ENCODE data around the gene ADGRL1. TPM values are rescaled to one million over a fixed set of nuclear protein-coding genes. Genes with fewer than 3 reads are reported as not detected.

The ADGRL1 gene
- total and polyA plus RNA-seq, 2 donors (not counting 1 experiment from before 2014, with no cell fraction given) = 1.7 to 3.5 TPM

DNA sequence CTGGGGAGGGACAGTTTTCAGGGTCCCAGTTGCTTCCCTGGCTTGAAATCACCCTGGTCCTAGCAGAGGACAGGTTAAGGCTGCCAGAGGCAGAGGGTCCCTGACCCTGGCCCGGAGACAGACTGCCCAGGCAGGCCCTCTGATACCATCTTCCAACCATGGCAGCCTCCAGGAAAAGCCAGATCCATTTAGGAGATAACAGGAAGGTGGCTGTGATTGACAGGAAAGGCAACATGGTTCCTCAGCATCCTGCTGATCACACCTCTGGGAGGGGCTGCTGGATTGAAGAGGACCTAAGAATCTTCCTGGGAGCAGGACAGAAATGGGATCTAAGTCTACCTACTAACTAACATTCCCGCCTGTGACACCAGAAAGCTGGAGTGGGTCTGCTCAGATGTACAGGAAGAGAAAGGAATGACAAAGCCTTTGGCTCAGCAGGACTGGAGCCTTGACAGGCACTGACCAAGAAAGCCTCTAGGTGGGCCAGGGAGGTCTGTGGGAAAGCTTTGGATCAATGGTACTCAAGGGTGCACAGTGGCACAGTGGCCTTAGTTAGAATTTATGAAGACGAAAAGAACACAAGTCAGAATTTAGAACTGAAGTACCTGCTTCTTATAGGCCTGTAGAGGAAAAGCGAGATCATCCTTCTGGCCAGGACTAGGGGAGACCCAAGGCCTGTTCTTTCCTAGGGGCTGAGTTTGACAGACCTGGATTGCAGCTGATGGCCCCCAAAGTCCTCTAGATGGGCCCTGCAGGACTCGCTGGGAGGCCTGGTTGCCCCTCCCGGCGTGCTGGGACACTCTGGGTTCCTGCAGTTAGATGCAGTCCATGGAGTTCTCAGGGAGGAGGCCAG is 86.1 kb downstream of the ADGRL1 start:
- no peak overlapping the region for H3K4me2 ChIP-seq (ENCODE audit: extremely low read depth, insufficient read depth, low read length)
- no peak overlapping the region for H2AFZ ChIP-seq (ENCODE audit: low read length)
- peak overlapping the region; percentile 99 for H3K27ac ChIP-seq (ENCODE audit: insufficient read depth, low read length)
- no peak overlapping the region for H3K4me3 ChIP-seq (replicated peaks in 1 of 4; ENCODE audit: control extremely low read depth in 1 of 4, insufficient read depth in 1 of 4, low read depth in 3 of 4, low read length in 4 of 4)
- DNase-seq (ENCODE audit: low read depth in 2 of 2) = no peak
- peaks cover 12% of the 10 kb centered on the region for H3K4me1 ChIP-seq (ENCODE audit: control insufficient read depth, extremely low read depth, insufficient read depth, low read length)
- no peaks in the 10 kb centered on the region for H3K27me3 ChIP-seq (ENCODE audit: control insufficient read depth, insufficient read depth, low read length)
- peaks cover 21% of the 10 kb centered on the region for H3K79me2 ChIP-seq (ENCODE audit: control insufficient read depth, insufficient read depth, low read length)
- no peaks in the 10 kb centered on the region for H4K20me1 ChIP-seq (ENCODE audit: control insufficient read depth, extremely low read depth, insufficient read depth, low read length)
- no peaks in the 10 kb centered on the region for H3K36me3 ChIP-seq (ENCODE audit: control insufficient read depth, insufficient read depth, low read length)
- TF ChIP-seq, protein P1, sequence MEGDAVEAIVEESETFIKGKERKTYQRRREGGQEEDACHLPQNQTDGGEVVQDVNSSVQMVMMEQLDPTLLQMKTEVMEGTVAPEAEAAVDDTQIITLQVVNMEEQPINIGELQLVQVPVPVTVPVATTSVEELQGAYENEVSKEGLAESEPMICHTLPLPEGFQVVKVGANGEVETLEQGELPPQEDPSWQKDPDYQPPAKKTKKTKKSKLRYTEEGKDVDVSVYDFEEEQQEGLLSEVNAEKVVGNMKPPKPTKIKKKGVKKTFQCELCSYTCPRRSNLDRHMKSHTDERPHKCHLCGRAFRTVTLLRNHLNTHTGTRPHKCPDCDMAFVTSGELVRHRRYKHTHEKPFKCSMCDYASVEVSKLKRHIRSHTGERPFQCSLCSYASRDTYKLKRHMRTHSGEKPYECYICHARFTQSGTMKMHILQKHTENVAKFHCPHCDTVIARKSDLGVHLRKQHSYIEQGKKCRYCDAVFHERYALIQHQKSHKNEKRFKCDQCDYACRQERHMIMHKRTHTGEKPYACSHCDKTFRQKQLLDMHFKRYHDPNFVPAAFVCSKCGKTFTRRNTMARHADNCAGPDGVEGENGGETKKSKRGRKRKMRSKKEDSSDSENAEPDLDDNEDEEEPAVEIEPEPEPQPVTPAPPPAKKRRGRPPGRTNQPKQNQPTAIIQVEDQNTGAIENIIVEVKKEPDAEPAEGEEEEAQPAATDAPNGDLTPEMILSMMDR (conservative IDR thresholded peaks at IDR 0.05 in 1 of 2, IDR thresholded peaks at IDR 0.05 in 1 of 2; ENCODE audit: low read depth in 1 of 2, low read length in 2 of 2) = no peak
- no peak for TF ChIP-seq EZH2 (IDR thresholded peaks at IDR 0.05; ENCODE audit: low read length, missing control alignments)
- H3K9me3 ChIP-seq (ENCODE audit: control insufficient read depth, insufficient read depth, low read depth, low read length) = no peaks in the 10 kb centered on the region
- H3K9ac ChIP-seq (ENCODE audit: insufficient read depth, low read length) = no peak overlapping the region

DNA sequence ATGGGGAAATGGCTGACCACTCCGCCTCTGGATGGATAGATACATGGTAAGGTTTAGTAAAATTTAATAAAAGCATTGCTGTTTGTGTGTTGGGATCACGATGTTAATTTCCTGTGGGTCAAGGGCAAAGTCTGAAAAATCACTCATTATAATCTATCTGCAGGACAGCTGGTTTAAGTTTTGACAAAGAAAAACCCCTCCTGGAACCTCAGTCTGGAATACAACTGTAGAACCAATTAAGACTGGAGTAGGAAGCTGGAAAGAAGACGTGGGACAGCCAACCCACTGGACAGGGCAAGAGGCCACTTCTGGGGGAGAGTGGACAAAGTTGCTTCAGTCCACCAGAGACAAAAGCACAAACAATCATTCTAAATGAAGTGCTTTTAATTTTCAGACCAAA is 86.8 kb downstream of the ADGRL1 start:
- Histone ChIP-seq H4K20me1 (ENCODE audit: control insufficient read depth, extremely low read depth, insufficient read depth, low read length) (no peaks in the 10 kb centered on the region), H3K9ac (ENCODE audit: insufficient read depth, low read length) (peak overlapping the region; percentile 82), H3K79me2 (ENCODE audit: control insufficient read depth, insufficient read depth, low read length) (peaks cover 25% of the 10 kb centered on the region), H3K4me2 (ENCODE audit: extremely low read depth, insufficient read depth, low read length) (peak overlapping the region; percentile 91), H3K27ac (ENCODE audit: insufficient read depth, low read length) (peak overlapping the region; percentile 99), H2AFZ (ENCODE audit: low read length) (peak overlapping the region; percentile 76), H3K9me3 (ENCODE audit: control insufficient read depth, insufficient read depth, low read depth, low read length) (no peaks in the 10 kb centered on the region), H3K4me3 (replicated peaks in 1 of 4; ENCODE audit: control extremely low read depth in 1 of 4, insufficient read depth in 1 of 4, low read depth in 3 of 4, low read length in 4 of 4) (peak overlapping the region in 2 of 4 experiments; percentile 52 to 57), H3K4me1 (ENCODE audit: control insufficient read depth, extremely low read depth, insufficient read depth, low read length) (peaks cover 12% of the 10 kb centered on the region), H3K27me3 (ENCODE audit: control insufficient read depth, insufficient read depth, low read length) (no peaks in the 10 kb centered on the region), H3K36me3 (ENCODE audit: control insufficient read depth, insufficient read depth, low read length) (no peaks in the 10 kb centered on the region)
- DNase-seq (ENCODE audit: low read depth in 2 of 2) = no peak
- TF ChIP-seq, protein P1 (conservative IDR thresholded peaks at IDR 0.05 in 1 of 2, IDR thresholded peaks at IDR 0.05 in 1 of 2; ENCODE audit: low read depth in 1 of 2, low read length in 2 of 2) = no peak
- TF ChIP-seq EZH2 (IDR thresholded peaks at IDR 0.05; ENCODE audit: low read length, missing control alignments) = no peak

DNA sequence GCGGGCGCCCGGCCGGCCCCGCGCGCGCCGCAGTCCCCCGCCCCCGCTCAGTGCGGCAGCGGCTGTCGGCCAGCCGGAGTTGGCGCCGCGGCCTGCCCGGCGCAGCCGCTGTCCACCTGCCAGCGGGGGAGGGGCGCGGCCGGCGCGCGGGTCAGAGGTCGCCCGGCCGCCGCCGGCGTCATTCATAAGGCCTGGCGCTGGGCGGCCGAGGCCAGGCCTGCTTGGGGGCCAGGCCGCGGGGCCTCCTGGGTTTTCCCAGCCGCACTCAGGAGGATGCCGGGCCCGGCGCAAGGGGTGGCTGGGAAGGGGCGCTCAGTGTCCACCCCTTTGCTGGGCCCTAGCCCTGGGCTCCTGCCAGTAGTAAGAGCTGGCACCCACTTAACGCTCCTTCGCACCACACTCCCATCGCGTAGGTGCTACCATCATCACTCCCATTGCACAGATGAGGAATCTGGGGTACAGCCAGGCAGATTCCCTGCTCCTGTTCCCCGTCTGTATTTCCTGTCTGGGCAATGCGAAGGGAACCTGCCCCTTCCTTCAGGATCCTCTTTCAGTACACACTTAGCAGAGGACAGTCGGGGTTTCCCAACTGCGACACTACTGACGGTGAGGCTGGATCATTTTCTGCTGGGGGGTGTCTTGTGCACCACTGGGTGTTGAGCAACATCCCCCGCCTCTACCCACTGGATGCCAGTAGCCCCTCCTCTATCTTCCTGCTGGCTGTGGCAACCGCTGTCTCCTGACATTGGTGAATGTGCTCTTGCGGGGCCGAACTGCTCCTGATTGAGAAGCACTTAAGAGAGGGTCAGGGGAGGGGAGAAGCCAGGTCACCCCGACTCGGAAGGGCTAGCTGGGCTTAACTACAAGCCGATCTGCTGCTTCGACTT is 87.6 kb downstream of the ADGRL1 start:
- peaks cover 18% of the 10 kb centered on the region for H3K4me1 ChIP-seq (ENCODE audit: control insufficient read depth, extremely low read depth, insufficient read depth, low read length)
- peak overlapping the region; percentile 91 for H3K4me2 ChIP-seq (ENCODE audit: extremely low read depth, insufficient read depth, low read length)
- H3K27me3 ChIP-seq (ENCODE audit: control insufficient read depth, insufficient read depth, low read length) = no peaks in the 10 kb centered on the region
- peak overlapping the region; percentile 76 for H2AFZ ChIP-seq (ENCODE audit: low read length)
- TF ChIP-seq, protein P1 (conservative IDR thresholded peaks at IDR 0.05 in 1 of 2, IDR thresholded peaks at IDR 0.05 in 1 of 2; ENCODE audit: low read depth in 1 of 2, low read length in 2 of 2) = no peak
- TF ChIP-seq EZH2 (IDR thresholded peaks at IDR 0.05; ENCODE audit: low read length, missing control alignments) = no peak
- H3K9ac ChIP-seq (ENCODE audit: insufficient read depth, low read length) = peak overlapping the region; percentile 82
- peak overlapping the region; percentile 26 to 57 (median 41) for H3K4me3 ChIP-seq (replicated peaks in 1 of 4; ENCODE audit: control extremely low read depth in 1 of 4, insufficient read depth in 1 of 4, low read depth in 3 of 4, low read length in 4 of 4)
- H3K27ac ChIP-seq (ENCODE audit: insufficient read depth, low read length) = peak overlapping the region; percentile 99
- no peaks in the 10 kb centered on the region for H3K36me3 ChIP-seq (ENCODE audit: control insufficient read depth, insufficient read depth, low read length)
- H4K20me1 ChIP-seq (ENCODE audit: control insufficient read depth, extremely low read depth, insufficient read depth, low read length) = no peaks in the 10 kb centered on the region
- peaks cover 32% of the 10 kb centered on the region for H3K79me2 ChIP-seq (ENCODE audit: control insufficient read depth, insufficient read depth, low read length)
- peak; percentile 64 to 81 for DNase-seq (ENCODE audit: low read depth in 2 of 2)
- H3K9me3 ChIP-seq (ENCODE audit: control insufficient read depth, insufficient read depth, low read depth, low read length) = no peaks in the 10 kb centered on the region
